ENCODE data around the gene CAMTA1.

CAMTA1 gene

GRCh38 chr1:7190261-7190660 is 405.0 kb downstream of the CAMTA1 start:
- DNase-seq, result no peak

- DNase-seq, result no peak
Observed at GRCh38 chr1:7192453-7192852, 407.2 kb downstream of the CAMTA1 start.

- DNase-seq, result no peak
Observed at GRCh38 chr1:7196036-7196911, 411.0 kb downstream of the CAMTA1 start.

DNA sequence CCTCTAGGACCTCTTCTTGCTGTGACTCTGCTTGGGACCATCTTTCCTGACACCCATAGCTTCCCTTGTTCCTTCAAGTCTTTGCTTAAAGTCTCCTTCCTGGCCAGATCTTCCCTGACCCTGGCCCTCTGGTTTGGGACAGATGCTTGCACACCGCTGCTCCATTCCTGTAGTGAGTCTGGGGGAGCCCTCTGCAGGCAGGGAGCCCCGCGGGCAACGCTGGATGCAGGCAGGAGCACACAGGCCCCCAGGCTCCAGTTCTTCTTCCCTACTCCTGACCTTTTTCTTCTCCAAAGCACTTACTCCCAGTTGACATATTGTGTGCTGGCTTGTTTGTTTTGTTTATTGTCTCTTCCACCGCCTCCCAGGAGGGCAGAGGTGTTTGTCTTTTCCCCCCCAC is 413.4 kb downstream of the CAMTA1 start:
- no peak for DNase-seq

- no peak for DNase-seq
Observed at GRCh38 chr1:7199077-7199779, 414.0 kb downstream of the CAMTA1 start.

DNA sequence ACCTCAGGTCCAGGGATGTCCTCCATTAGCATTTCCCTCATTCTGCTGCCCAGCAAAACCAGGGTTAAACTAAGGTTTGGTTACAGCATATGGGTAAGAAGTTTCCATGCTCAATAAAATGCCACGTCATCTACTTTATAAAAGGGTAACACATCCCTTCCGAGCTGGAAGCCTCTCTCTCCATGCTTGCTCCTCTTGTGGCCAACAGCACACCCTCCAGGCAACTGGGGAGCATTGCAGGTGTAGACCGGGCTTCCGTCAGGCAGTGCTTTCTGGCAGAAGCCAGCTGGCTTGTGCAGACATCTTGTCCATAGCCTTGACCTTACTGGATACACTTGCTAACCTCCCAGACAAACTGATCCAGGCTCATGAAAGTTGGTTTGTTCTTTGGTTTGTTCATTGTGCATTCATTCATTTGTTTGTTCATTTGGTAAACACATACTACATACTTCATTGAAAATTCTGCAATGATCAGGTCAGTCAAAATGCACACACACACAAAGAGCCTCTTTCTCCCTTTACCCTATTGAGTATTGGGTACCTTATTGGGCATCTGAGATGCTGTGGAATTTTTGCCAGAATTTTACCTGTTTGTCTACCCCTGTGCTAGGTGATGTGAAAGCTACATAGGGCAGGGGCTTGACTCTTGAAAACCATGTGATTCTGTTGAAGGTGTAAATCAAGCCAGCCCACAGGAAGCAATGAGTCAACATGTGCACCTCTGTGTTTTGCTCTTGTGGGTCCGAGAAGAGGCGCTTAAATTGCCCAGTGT is 422.8 kb downstream of the CAMTA1 start:
- DNase-seq, result peak in 20 of 51 donors; percentile 6 to 43 (median 20)

DNA sequence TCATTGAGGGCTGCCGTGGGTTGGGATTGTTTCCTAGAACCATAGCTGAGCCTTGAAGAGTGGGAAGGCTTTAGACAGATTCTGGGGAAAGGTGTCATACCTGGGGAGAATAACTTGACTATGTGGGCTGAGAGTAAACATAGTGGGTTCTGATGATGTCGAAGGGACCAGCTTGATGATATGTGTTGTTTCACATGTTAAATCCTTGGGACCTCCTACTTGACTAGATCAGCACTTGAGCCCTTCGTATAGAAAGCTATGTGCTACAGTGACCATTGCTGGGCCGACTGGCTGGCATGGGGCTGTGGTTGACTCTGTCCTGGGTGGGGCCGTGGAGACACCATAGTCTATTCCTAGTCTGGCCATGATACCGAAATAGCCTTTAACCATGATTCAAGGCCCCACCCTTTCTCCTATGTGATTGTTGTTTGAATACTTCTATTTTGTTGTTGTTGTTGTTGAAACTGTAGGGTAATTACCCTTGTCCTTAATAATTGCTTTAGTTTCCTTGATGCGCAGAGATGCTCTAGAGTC is 423.5 kb downstream of the CAMTA1 start:
- no peak for DNase-seq

GRCh38 chr1:7209336-7209735 is 424.1 kb downstream of the CAMTA1 start:
- no peak for DNase-seq

DNA sequence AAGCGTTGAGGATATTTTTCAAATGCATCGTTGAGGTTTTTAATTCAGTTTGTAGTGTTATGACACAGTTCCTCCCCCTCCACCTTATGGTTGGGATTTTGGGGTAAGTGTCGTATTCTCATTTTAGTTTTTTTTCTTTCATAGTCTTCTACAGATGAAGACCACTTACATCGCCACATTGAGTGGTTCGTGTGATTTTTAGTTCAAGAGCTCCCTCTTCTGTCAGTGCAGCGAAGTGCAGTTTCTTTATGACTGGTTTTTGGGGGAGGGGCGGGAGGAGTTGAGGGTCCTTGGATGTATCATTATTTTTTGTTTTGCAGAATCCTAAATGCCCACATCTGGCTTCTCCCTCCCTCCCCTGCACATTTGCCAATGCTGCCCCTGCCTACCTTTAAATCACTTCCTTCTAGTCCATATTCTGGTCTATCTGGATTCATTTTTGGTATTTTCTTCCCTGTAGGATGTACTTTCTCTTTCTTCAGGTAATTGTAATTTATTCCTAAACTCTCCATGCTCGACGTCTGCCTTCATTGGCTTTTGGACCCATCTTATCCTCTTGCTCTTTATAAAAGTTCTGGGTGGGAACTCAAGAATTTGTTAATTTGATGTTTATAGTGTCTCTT is 433.1 kb downstream of the CAMTA1 start:
- DNase-seq, result peak in 4 of 51 donors; percentile 6 to 22 (median 16)

DNA sequence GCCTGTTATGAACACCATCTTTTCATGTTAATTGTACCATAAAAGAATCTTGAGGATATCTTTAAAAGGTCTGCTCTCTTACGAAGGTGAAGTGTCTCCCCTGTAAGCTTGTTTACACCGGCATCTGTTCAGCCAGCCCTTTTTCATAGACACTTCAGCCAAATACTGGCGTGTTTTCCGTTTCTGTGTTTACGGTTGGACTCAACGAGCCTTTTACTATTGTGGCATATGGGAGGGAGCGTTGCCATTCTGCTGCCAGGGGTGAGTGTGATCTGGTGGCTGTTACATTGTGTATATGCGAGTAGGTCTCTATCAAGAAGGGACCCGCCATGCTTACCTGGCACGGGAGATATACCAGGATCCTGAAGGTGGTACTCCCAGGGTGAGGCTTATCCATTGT is 433.8 kb downstream of the CAMTA1 start:
- DNase-seq, result no peak

DNA sequence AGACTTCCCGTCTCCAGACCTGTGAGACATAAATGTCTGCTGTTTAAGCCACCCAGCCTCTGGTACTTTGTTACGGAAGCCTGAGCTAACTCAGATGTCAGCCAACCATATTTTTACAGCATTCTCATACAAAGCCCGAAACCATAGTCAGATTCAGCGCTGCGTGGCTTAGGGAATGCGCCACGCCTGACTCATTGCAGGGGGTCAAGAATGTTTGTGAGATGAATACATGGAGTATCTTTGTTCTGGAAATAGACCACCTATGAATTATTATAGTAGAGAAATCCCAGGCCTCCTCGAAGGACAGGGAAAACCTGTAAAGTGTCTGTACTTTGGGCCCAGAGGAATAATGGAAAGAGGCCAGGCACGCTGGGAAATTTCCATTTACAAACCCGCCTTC is 434.8 kb downstream of the CAMTA1 start:
- no peak for DNase-seq

- DNase-seq, result no peak
Observed at GRCh38 chr1:7220712-7221252, 435.5 kb downstream of the CAMTA1 start.

GRCh38 chr1:7221826-7222694 is 436.8 kb downstream of the CAMTA1 start:
- no peak for DNase-seq

- no peak for DNase-seq
Observed at GRCh38 chr1:7222695-7223015, 437.4 kb downstream of the CAMTA1 start.

- no peak for DNase-seq
Observed at GRCh38 chr1:7223334-7224080, 438.3 kb downstream of the CAMTA1 start.

GRCh38 chr1:7224081-7224534 is 438.9 kb downstream of the CAMTA1 start:
- no peak for DNase-seq

GRCh38 chr1:7224644-7225043 is 439.4 kb downstream of the CAMTA1 start:
- no peak for DNase-seq

- DNase-seq, result no peak
Observed at GRCh38 chr1:7225711-7226505, 440.7 kb downstream of the CAMTA1 start.

All from hypothalamus (tissue), 51 donors.